ENCODE results near the gene PRPH.

GRCh38 chr12:49263400-49263763 lies 31.6 kb upstream of the PRPH start:
- no peak for TF ChIP-seq CTCF (IDR thresholded peaks at IDR 0.05 in 2 of 3, conservative IDR thresholded peaks at IDR 0.05 in 1 of 3; ENCODE audit: control insufficient read depth in 2 of 3, extremely low read depth in 1 of 3, insufficient read depth in 1 of 3, low read depth in 3 of 3, low read length in 3 of 3)
- no peak for TF ChIP-seq USF1 (IDR thresholded peaks at IDR 0.05; ENCODE audit: borderline replicate concordance, extremely low read length, insufficient read depth, low read depth, low read length)
- no peak for TF ChIP-seq BRCA1 (IDR thresholded peaks at IDR 0.05; ENCODE audit: low read depth, low read length)
- no peak for TF ChIP-seq EP300 (IDR thresholded peaks at IDR 0.05; ENCODE audit: borderline replicate concordance in 1 of 2, control insufficient read depth in 1 of 2, low read depth in 2 of 2, low read length in 2 of 2)
- no peak for TF ChIP-seq MLLT1 (IDR thresholded peaks at IDR 0.05)
- TF ChIP-seq TAF1 (IDR thresholded peaks at IDR 0.05; ENCODE audit: borderline replicate concordance, low read depth, low read length): no peak
